GM18526 (cell line): ENCODE results near the gene P3H4.

Experiments used
- POLR2A ChIP-seq: IDR thresholded peaks from 3 replicates; pipeline ENCODE4 v1.6.1; 2011; ENCODE audit not compliant: insufficient read length; ENCODE audit errors: extremely low read depth

The P3H4 gene

DNA sequence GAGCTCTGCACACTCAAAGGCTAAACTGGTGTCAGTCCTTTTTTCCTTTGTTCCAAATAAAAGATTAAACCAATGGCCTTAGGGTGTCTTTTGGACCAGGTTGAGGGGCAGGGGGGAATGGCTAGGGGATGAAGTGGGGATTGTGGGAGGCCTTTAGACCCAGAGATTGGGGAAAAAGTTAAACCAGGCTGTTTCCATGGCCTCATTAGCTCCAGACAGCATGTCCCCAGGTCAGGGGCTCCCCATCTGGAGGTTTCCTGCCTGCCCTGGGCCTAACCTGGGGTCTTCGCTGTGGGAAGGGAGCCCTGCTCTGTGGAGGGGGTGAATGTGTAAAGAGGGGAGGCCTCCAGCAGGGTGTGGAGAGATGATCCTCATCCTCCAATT, 11.4 kb upstream of the P3H4 start:
- no peak for TF ChIP-seq POLR2A

DNA sequence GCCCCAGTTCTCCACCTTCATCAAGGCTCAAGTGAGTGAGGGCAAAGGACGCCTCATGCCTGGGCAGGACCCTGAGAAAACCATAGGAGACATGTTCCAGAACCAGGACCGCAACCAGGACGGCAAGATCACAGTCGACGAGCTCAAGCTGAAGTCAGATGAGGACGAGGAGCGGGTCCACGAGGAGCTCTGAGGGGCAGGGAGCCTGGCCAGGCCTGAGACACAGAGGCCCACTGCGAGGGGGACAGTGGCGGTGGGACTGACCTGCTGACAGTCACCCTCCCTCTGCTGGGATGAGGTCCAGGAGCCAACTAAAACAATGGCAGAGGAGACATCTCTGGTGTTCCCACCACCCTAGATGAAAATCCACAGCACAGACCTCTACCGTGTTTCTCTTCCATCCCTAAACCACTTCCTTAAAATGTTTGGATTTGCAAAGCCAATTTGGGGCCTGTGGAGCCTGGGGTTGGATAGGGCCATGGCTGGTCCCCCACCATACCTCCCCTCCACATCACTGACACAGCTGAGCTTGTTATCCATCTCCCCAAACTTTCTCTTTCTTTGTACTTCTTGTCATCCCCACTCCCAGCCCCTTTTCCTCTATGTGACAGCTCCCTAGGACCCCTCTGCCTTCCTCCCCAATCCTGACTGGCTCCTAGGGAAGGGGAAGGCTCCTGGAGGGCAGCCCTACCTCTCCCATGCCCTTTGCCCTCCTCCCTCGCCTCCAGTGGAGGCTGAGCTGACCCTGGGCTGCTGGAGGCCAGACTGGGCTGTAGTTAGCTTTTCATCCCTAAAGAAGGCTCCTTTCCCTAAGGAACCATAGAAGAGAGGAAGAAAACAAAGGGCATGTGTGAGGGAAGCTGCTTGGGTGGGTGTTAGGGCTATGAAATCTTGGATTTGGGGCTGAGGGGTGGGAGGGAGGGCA, 10.7 kb upstream of the P3H4 start:
- no peak for TF ChIP-seq POLR2A

DNA sequence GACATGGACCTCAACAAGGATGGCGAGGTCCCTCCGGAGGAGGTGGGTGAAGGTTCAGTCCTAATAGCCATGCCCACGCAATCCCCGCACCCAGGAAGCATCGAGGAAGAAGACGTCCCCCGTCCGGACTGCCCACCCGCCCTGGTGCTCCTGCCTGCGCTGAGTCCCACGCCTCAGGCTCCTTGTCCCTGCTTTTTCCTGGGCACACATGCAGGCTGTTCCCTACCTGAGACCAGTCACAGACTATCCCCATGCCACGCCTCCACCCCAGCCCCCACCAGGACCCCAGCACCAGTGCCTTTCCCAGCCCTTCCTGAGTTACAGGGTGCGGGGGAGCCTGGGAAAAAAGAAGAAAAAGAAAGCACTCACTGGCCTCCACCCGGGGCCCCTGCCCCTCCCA, 10.0 kb upstream of the P3H4 start:
- no peak for TF ChIP-seq POLR2A

DNA sequence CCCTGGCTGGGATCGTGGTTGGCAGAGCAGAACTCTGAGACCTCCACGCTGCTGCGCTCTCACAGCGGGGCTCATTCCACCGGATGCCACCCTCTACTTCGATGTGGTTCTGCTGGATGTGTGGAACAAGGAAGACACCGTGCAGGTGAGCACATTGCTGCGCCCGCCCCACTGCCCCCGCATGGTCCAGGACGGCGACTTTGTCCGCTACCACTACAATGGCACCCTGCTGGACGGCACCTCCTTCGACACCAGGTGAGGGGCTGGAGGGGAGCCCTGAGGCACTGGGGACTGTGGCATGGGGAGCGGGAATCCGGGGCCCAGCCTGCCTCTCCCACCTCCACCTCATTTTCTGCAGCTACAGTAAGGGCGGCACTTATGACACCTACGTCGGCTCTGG, 6.3 kb upstream of the P3H4 start:
- no peak for TF ChIP-seq POLR2A

DNA sequence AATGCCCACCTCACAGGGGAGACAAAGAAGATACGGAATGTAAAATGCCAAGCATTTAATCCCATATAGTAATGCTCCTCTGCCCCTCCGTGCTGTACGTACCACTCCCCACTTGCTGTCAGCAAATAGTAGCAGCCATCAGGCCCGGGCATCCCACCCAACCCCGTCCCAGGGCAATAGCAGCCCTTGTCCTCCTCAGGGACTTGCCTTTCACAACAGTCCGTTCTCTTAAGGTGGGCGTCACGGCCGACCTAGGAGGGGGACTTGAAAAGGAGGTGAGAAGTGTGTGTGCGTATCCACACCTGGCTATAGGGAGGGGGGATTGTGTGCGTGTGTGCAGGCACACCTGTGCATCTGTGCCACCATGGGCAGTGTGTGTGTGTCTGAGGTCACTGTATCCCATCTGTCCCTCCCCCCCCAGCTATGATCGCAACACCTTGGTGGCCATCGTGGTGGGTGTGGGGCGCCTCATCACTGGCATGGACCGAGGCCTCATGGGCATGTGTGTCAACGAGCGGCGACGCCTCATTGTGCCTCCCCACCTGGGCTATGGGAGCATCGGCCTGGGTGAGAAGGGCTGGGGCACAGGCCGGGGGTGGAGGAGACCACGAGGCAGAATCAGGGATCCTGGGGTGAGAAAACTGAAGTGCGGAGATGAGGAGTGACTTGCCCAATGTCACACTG, 5.0 kb upstream of the P3H4 start:
- no peak for TF ChIP-seq POLR2A

DNA sequence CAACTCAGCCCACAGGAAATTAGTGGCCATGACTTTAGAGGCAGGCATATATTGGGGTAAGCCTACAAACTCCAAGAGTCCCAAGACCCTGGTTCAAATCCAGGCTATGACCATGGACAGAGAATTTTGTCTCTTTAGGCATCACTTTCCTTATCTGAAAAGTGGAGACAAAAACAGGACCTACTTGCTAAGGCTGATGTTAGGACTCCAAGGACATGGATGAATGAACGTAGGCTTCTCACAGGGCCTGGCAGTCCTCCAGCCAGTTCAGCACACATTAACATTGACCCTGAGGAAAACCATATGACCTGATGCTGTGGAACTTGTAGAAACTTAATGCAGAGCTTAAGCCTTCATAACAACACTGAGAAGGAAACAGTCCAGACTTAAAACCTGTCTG, 2.4 kb upstream of the P3H4 start:
- TF ChIP-seq POLR2A, result no peak

DNA sequence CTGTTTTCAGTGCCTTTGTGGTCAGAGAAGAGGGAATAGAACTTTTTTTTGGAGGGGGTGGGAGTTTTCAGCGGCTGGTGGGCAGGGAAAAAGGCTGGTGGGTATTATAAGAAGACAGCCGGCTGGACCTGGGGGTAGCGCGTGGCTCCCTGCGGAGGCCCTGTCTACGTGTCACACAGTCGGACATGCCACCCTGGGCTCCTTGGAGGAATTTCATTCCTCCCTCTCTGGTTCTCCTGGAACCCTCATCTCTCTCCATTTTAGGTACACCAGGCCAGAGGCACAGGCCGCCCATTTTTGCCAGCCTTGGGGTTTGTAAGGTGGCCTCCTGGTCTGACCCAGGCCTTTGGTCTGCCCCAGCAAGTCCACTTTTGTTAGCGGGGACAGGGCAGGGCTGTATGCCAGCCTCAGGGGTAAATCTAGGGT, 2.0 kb upstream of the P3H4 start:
- no peak for TF ChIP-seq POLR2A

DNA sequence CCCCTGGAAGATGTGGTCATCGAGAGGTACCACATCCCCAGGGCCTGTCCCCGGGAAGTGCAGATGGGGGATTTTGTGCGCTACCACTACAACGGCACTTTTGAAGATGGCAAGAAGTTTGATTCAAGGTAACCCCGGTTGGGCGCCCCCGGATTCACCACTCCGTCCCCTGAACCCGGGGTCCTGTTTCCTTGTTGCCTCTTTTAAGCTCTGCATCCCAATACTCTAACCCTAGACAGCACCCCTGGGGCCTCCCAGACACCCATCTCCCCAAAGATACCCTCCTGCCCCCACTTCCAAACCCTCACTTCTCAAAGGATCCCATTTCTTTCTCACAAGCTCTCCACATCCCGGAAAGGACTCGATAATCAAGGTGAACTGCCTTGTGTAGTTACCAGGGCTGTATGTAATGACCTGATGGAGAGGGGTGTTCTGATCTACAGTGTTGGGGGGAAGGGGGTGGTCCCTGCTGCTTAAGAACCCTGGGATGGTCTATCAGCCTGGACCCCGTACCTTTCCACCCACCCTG, 1.5 kb upstream of the P3H4 start:
- TF ChIP-seq POLR2A, result no peak

DNA sequence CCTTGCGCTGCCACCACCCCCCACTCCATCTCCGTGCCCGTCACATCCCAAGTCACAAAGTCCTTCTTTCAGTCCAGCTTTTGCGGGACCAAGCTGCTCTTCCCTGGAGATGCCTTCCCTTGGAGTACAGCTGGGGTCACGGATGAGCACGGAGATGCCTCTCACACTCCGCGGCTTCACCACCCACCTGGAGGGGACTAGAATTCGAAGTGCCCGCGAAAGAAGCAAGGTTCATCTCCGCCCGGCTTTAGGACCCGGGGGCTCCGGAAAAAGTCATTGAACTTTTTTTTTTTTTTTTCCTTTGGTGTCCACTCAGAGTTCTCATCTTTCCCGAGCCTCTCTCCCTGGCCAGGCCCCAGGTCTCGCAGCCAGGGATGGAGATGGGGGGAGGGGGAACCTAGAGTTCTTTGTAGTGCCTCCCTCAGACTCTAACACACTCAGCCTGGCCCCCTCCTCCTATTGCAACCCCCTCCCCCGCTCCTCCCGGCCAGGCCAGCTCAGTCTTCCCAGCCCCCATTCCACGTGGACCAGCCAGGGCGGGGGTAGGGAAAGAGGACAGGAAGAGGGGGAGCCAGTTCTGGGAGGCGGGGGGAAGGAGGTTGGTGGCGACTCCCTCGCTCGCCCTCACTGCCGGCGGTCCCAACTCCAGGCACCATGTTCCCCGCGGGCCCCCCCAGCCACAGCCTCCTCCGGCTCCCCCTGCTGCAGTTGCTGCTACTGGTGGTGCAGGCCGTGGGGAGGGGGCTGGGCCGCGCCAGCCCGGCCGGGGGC, 817 bp upstream of the P3H4 start, which contains the start of gene FKBP10:
FKBP10 (plus strand) TSS at position 624 of the 771 bp plus-strand sequence; CDS start at position 655, 31 bp downstream.
- no peak for TF ChIP-seq POLR2A

DNA sequence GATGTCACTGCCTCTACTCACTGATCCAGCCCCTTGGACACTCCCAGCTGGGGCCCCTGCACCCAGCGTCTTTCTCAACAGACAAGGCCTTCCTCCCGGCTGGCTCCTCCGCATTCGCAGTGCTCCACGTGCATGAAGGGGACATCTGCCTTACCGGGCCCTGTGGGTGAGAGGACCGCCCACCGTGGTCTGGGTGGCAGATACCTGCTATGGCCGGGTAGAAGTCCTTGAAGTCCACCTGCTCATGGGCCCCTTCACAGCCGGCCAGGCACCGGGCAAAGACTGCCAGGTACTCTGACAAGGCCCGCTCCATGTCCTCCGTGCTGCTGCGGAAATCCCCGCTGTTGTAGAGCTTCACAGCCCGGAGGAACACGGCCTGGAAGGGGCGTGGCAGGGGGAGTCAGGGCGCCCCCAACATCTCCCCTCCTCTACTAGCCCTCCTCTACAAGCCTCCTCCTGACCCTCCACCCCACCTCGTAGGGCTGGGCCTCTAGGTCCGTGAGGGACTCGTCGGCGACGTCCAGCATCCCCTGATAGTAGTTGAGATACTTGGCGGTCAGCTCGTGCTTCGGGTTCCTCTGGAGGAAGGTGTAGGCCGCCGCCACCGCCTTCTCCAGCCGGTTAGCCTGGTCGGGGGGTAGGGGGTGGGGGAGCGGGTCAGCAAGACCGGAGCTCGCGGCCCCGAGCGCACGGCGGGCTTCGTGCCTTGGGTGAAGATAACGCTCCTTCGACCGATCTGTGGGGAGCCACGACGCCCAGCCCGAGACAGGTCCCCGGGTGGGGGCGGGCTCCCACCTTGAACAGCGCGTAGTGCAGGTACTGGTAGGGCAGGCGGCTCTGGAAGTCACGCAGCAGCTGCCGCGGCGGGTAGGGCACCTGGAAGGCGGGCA, 845 bp downstream of the P3H4 start:
- TF ChIP-seq POLR2A, result no peak

DNA sequence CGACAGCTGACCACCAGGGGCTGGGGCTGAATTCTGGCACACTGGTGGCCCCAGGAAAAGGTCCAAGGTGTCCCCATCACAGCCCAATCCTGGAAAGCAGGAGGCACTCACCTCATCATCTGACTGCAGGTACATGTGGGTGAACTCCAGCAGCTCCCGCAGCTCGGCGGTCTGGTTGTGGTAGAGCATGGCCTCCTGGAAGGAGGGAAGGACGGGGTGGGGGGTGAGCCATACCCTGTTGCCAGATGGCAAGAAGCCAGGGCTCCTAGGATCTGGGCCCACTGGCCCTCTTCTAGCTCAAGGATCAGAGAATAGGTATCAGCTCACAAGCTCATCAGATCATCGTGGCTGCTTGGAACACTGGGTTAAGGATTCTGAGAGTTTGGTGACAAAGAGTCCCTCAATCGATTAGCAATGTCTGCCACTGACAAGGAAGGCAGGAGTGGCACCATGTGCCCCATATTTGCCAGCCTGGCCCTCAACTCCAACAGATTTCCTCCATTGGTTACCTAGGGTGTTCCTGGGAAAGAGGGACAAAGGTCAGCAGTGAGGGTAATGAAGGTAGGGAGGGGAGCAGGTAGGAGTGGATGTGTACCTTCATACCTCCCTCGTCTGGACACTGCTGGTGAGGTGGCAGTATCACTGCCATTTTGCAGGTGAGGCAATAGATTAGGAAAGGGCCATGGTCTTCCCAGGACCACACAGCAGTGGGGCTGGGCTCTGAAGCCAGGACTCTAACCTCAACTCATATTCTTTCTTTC, 4.9 kb downstream of the P3H4 start:
- TF ChIP-seq POLR2A, result no peak

DNA sequence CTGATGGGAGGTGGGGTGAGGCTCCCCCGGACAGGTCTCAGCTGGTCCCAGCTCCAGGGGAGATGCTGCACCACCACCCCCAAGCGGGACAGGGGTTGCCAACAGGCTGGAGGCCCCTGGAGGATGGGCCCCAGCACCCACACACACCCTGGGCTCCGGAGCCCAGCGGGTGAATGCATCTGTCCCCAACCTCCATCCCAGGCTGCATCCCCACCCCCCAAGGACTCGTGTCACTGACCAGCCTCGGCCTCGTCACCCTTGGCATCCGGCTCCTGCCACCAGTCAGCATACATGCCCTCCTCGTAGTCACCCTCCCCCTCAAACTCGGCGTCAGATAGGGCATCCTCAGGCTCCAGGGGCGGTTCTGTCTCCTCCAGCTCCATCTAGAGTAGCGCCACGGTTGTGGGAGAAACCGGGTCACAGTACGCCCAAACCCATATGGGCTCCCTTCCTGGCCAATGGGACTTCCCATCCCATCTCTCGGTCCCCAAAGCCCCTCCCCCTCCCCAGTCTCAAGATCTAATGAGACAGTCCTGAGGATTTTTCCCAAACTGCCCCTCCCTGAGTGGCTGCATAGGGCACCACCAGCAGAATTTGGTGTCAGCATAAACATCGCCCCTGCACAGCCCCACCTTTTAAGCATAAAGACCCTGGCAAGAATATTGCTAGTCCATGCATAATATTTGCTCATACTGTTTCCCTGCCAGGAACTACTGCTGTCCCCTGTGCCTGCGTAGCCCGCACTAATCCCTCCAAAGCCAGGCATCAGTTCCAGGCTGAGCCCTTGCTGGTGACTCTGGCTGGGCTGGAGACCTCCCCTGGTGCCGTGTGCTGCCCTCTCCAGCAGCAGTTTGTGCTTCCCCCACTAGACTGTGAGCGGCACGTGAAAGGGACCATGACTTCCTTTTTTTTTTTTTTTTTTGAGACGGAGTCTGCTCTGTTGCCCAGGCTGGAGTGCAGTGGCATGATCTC, 8.4 kb downstream of the P3H4 start:
- TF ChIP-seq POLR2A, result no peak
